ENCODE data around the gene OBP2A. TPM values are rescaled to one million over a fixed set of nuclear protein-coding genes. Genes with fewer than 3 reads are reported as not detected.
"Not testable (repeated sequence)": the region's sequence is repeated elsewhere in the genome, so short reads cannot be mapped to it uniquely, and the experiment has no call there.

Gene OBP2A
- total RNA-seq, 1 donor from 2014 or later, result not detected

GRCh38 chr9:135513351-135513846 is 32.5 kb upstream of the OBP2A start:
- no peak for DNase-seq (ENCODE audit: extremely low spot score in 2 of 2)
- Histone ChIP-seq H3K4me1 (no peaks in the 10 kb centered on the region), H3K4me3 (no peak overlapping the region), H3K36me3 (no peaks in the 10 kb centered on the region), H3K27me3 (no peaks in the 10 kb centered on the region), H3K9me3 (no peaks in the 10 kb centered on the region), H3K27ac (no peak overlapping the region)
- no peak for TF ChIP-seq POLR2AphosphoS5 (IDR thresholded peaks at IDR 0.05; ENCODE audit: insufficient read depth in 1 of 2, low read depth in 1 of 2)
- TF ChIP-seq CTCF (IDR thresholded peaks at IDR 0.05), result no peak
- no peak for TF ChIP-seq POLR2A (IDR thresholded peaks at IDR 0.05)
- intact Hi-C loops (cut with DNase I), result no loop called here

- H3K9me3 ChIP-seq; H3K27ac ChIP-seq; H3K36me3 ChIP-seq; H3K27me3 ChIP-seq; H3K4me1 ChIP-seq; intact Hi-C loops (cut with DNase I); H3K4me3 ChIP-seq; DNase-seq (ENCODE audit: extremely low spot score in 2 of 2): not testable (repeated sequence)
These were observed 32.0 kb upstream of the OBP2A start for GRCh38 chr9:135513906-135514305.

GRCh38 chr9:135514342-135515082 is 31.4 kb upstream of the OBP2A start:
- H3K9me3 ChIP-seq, result no peaks in the 10 kb centered on the region
- H3K4me3 ChIP-seq, result no peak overlapping the region
- no peak for DNase-seq (ENCODE audit: extremely low spot score in 2 of 2)
- intact Hi-C loops (cut with DNase I), result no loop called here
- H3K4me1 ChIP-seq, result no peaks in the 10 kb centered on the region
- no peaks in the 10 kb centered on the region for H3K36me3 ChIP-seq
- no peak for TF ChIP-seq CTCF (IDR thresholded peaks at IDR 0.05)
- no peak for TF ChIP-seq POLR2AphosphoS5 (IDR thresholded peaks at IDR 0.05; ENCODE audit: insufficient read depth in 1 of 2, low read depth in 1 of 2)
- no peak for TF ChIP-seq POLR2A (IDR thresholded peaks at IDR 0.05)
- no peak overlapping the region for H3K27ac ChIP-seq
- H3K27me3 ChIP-seq, result no peaks in the 10 kb centered on the region

- intact Hi-C loops (cut with DNase I), result no loop called here
- no peak for DNase-seq (ENCODE audit: extremely low spot score in 2 of 2)
- H3K4me3 ChIP-seq, result no peak overlapping the region
These were observed 30.6 kb upstream of the OBP2A start for GRCh38 chr9:135515083-135515951.

More at GRCh38 chr9:135515083-135515951, 30.6 kb upstream of the OBP2A start:
- no peaks in the 10 kb centered on the region for H3K4me1 ChIP-seq
- H3K36me3 ChIP-seq, result no peaks in the 10 kb centered on the region
- TF ChIP-seq POLR2AphosphoS5 (IDR thresholded peaks at IDR 0.05; ENCODE audit: insufficient read depth in 1 of 2, low read depth in 1 of 2) (no peak), POLR2A (IDR thresholded peaks at IDR 0.05) (no peak), CTCF (IDR thresholded peaks at IDR 0.05) (no peak)
- H3K27me3 ChIP-seq, result no peaks in the 10 kb centered on the region
- H3K9me3 ChIP-seq, result no peaks in the 10 kb centered on the region
- no peak overlapping the region for H3K27ac ChIP-seq
